Measurements from ENCODE around the gene SEMA4G. TPM values are rescaled to one million over a fixed set of nuclear protein-coding genes. Genes with fewer than 3 reads are reported as not detected.

SEMA4G gene
- total RNA-seq, 1 donor from 2014 or later = 7.0 TPM

DNA sequence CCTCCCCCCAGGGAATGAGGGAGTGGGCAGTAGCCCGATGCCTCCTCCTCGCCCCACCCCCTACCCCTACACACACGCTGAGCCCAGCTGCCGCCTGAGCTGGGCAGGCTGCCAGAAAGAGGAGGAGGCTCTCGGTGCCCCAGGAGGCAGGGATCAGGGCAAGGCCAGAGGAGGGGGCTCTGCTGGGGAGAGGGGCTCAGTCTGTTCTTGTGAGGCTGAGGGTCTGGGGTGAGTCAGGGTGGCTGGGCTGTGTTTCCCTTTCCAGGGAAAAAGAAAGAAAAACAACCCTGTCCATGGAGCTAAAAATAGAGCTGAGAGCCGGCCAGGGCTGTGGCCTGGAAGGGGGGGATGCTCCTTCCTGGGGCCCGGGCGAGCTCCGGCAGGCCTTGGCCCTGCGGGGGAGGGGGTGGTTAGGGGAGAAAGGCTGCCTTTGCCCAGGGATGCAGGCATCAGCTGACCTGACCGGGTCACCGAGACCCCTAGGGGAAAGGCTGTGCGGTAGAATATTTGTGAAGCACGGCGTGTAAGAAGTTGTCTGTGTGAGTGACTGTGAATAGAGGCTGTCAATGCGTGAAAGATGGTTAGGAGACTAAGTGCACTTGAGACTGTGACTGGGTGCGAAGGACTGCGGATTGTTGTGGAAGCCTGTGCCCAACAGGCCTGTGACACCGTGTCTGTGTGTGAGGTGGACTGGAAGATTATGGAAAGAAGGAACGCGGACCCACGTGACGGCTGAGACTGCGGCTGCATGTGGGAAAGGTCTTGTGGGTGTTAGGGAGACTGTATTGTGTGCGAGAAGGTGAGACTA lies 29.1 kb downstream of the SEMA4G start:
- peaks cover 5% of the 10 kb centered on the region for H3K36me3 Mint-ChIP-seq (ENCODE audit: low read depth)
- H3K4me1 Mint-ChIP-seq = peaks cover 44% of the 10 kb centered on the region
- no peaks in the 10 kb centered on the region for H3K9me3 Mint-ChIP-seq
- TF ChIP-seq, protein P1, sequence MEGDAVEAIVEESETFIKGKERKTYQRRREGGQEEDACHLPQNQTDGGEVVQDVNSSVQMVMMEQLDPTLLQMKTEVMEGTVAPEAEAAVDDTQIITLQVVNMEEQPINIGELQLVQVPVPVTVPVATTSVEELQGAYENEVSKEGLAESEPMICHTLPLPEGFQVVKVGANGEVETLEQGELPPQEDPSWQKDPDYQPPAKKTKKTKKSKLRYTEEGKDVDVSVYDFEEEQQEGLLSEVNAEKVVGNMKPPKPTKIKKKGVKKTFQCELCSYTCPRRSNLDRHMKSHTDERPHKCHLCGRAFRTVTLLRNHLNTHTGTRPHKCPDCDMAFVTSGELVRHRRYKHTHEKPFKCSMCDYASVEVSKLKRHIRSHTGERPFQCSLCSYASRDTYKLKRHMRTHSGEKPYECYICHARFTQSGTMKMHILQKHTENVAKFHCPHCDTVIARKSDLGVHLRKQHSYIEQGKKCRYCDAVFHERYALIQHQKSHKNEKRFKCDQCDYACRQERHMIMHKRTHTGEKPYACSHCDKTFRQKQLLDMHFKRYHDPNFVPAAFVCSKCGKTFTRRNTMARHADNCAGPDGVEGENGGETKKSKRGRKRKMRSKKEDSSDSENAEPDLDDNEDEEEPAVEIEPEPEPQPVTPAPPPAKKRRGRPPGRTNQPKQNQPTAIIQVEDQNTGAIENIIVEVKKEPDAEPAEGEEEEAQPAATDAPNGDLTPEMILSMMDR (conservative IDR thresholded peaks at IDR 0.05) = no peak
- peaks cover 2% of the 10 kb centered on the region for H3K27me3 Mint-ChIP-seq (ENCODE audit: low read depth)
- peak overlapping the region; percentile 90 for H3K4me3 Mint-ChIP-seq
- peak; percentile 65 for DNase-seq (ENCODE audit: low read depth, low spot score)
- peak overlapping the region; percentile 92 for H3K27ac Mint-ChIP-seq (ENCODE audit: unreplicated experiment)

GRCh38 chr10:100998991-100999741 lies 29.9 kb downstream of the SEMA4G start:
- peak; percentile 79 for DNase-seq (ENCODE audit: low read depth, low spot score)
- Mint-ChIP-seq H3K4me1 (peaks cover 36% of the 10 kb centered on the region), H3K9me3 (no peaks in the 10 kb centered on the region), H3K4me3 (peak overlapping the region; percentile 90), H3K27me3 (ENCODE audit: low read depth) (peaks cover 2% of the 10 kb centered on the region), H3K36me3 (ENCODE audit: low read depth) (peaks cover 4% of the 10 kb centered on the region), H3K27ac (ENCODE audit: unreplicated experiment) (peak overlapping the region; percentile 92)
- TF ChIP-seq, protein P1 (conservative IDR thresholded peaks at IDR 0.05) = peak; percentile 98

GRCh38 chr10:100999742-101000126 lies 30.4 kb downstream of the SEMA4G start, which contains the start of gene LZTS2:
LZTS2 (plus strand) TSS chr10:100999808; CDS start chr10:101002539, 2,731 bp downstream.
- TF ChIP-seq, protein P1 (conservative IDR thresholded peaks at IDR 0.05) = no peak
- Mint-ChIP-seq H3K4me1 (peaks cover 30% of the 10 kb centered on the region), H3K4me3 (peak within 1 kb of the TSS; percentile 90)

GRCh38 chr10:101000127-101000914 lies 31.0 kb downstream of the SEMA4G start:
- peak overlapping the region; percentile 98 for H3K27ac Mint-ChIP-seq (ENCODE audit: unreplicated experiment)
- peak overlapping the region; percentile 89 for H3K4me3 Mint-ChIP-seq
- no peak for DNase-seq (ENCODE audit: low read depth, low spot score)
- H3K36me3 Mint-ChIP-seq (ENCODE audit: low read depth) = no peaks in the 10 kb centered on the region
- TF ChIP-seq, protein P1 (conservative IDR thresholded peaks at IDR 0.05) = no peak
- H3K27me3 Mint-ChIP-seq (ENCODE audit: low read depth) = peaks cover 2% of the 10 kb centered on the region
- peaks cover 29% of the 10 kb centered on the region for H3K4me1 Mint-ChIP-seq
- no peaks in the 10 kb centered on the region for H3K9me3 Mint-ChIP-seq

More at GRCh38 chr10:100999742-101000126, 30.4 kb downstream of the SEMA4G start, which contains the start of gene LZTS2:
- Mint-ChIP-seq H3K9me3 (no peaks in the 10 kb centered on the region), H3K36me3 (ENCODE audit: low read depth) (no peaks in the 10 kb centered on the region), H3K27me3 (ENCODE audit: low read depth) (peaks cover 2% of the 10 kb centered on the region), H3K27ac (ENCODE audit: unreplicated experiment) (peak within 1 kb of the TSS; percentile 98)
- no peak for DNase-seq (ENCODE audit: low read depth, low spot score)
